Omental fat pad (tissue), 4 donors: ENCODE measurements around the gene CRYGA. TPM values are rescaled to one million over a fixed set of nuclear protein-coding genes. Genes with fewer than 3 reads are reported as not detected.
"Not testable (repeated sequence)": the region's sequence is repeated elsewhere in the genome, so short reads cannot be mapped to it uniquely, and the experiment has no call there.

Experiments used
- ATAC-seq: fragments of 150-250 bp; one replicate; pipeline ENCODE4 v1.9.1; 2016; ENCODE audit warnings: mild to moderate bottlenecking, moderate library complexity; ENCODE audit not compliant: low FRiP score
- DNase-seq: peaks from one replicate; pipeline ENCODE4 v3.0.0-alpha.2; 2019; ENCODE audit warnings: low spot score
- CTCF ChIP-seq, 3 donors: fragments of 450-650 bp; IDR thresholded peaks; one replicate each; pipeline ENCODE4 v1.5.1; 2016 to 2017; ENCODE audit warnings: antibody characterized with exemption in 3 of 3, mild to moderate bottlenecking in 3 of 3, moderate library complexity in 2 of 3
- total RNA-seq, 4 donors: library from RNA; depleted of rRNA; stranded (reverse); fragments of >200 nt; gene quantifications; one replicate each; pipeline ENCODE4 v1.1.0, GENCODE V29; 2016

Gene CRYGA
- total RNA-seq, 4 donors from 2014 or later, result not detected

GRCh38 chr2:208147008-208147407 lies 16.4 kb downstream of the CRYGA start:
- DNase-seq (no peak), ATAC-seq (no peak)
- TF ChIP-seq CTCF (IDR thresholded peaks at IDR 0.05), result no peak

GRCh38 chr2:208146006-208146405 lies 17.4 kb downstream of the CRYGA start, which contains the start of gene CRYGB:
TSS of gene CRYGB (minus strand) at chr2:208146158. CDS start at chr2:208146120, 38 bp downstream.
- TF ChIP-seq CTCF (IDR thresholded peaks at IDR 0.05), result no peak
- no peak for DNase-seq
- no peak for ATAC-seq

GRCh38 chr2:208142925-208143799 lies 20.2 kb downstream of the CRYGA start:
- no peak for DNase-seq
- TF ChIP-seq CTCF (IDR thresholded peaks at IDR 0.05), result no peak
- no peak for ATAC-seq

GRCh38 chr2:208142240-208142924 lies 21.0 kb downstream of the CRYGA start:
- ATAC-seq (no peak), DNase-seq (no peak)
- TF ChIP-seq CTCF (IDR thresholded peaks at IDR 0.05), result no peak

GRCh38 chr2:208139447-208139846 lies 23.9 kb downstream of the CRYGA start:
- TF ChIP-seq CTCF (IDR thresholded peaks at IDR 0.05), result no peak
- ATAC-seq (no peak), DNase-seq (no peak)

- not testable (repeated sequence) for ATAC-seq, DNase-seq
Observed at GRCh38 chr2:208138334-208138733, 25.1 kb downstream of the CRYGA start.

GRCh38 chr2:208136716-208137094 lies 26.7 kb downstream of the CRYGA start:
- ATAC-seq (no peak), DNase-seq (no peak)
- TF ChIP-seq CTCF (IDR thresholded peaks at IDR 0.05), result no peak
